ENCODE data around the gene PAPPA. TPM values are rescaled to one million over a fixed set of nuclear protein-coding genes. Genes with fewer than 3 reads are reported as not detected.

Gene PAPPA
- total and polyA plus RNA-seq, 9 of the 15 experiments (the other 6 are each of a cell fraction or from before 2014, with no cell fraction given): 0.06 to 0.18 (median 0.11) TPM

- no TSS peak for BruUV-seq (replicated peaks)
- Histone ChIP-seq H3K9me1 (ENCODE audit: control insufficient read depth, insufficient read depth, low read length) (no peaks in the 10 kb centered on the region), H3K9me3 (replicated peaks; ENCODE audit: control insufficient read depth, insufficient read depth, low read depth, low read length) (no peaks in the 10 kb centered on the region), H3K36me3 (ENCODE audit: control insufficient read depth, insufficient read depth, low read length) (no peaks in the 10 kb centered on the region), H3K27me3 (ENCODE audit: control insufficient read depth in 2 of 2, insufficient read depth in 2 of 2, low read length in 2 of 2) (no peaks in the 10 kb centered on the region), H3K27ac (ENCODE audit: extremely low read depth, low read depth, low read length) (no peak overlapping the region), H3K4me2 (ENCODE audit: insufficient read depth, low read length) (no peak overlapping the region), H3K4me1 (replicated peaks in 1 of 2; ENCODE audit: control insufficient read depth in 2 of 2, insufficient read depth in 2 of 2, low read length in 2 of 2) (no peaks in the 10 kb centered on the region), H2AFZ (ENCODE audit: low read depth, low read length) (no peak overlapping the region), H3K79me2 (ENCODE audit: control insufficient read depth, insufficient read depth, low read length) (no peaks in the 10 kb centered on the region), H3K9ac (ENCODE audit: insufficient read depth in 1 of 2, low read depth in 2 of 2, low read length in 2 of 2) (no peak overlapping the region), H4K20me1 (replicated peaks; ENCODE audit: control insufficient read depth, insufficient read depth, low read length) (no peaks in the 10 kb centered on the region), H3K4me3 (no peak overlapping the region)
- 68% methylated on average over 2 of the region's 2 CpGs for WGBS (ENCODE audit: insufficient coverage, low coverage, missing lambda C conversion rate)
- DNase-seq (ENCODE audit: extremely low read depth in 1 of 4, low spot score in 3 of 4) (no peak), FAIRE-seq (no peak), ATAC-seq (no peak)
- POLR2A ChIA-PET: interaction anchor here (1.2 kb wide), 1 partner anchor 19 kb away, joined by 4 read pairs; no protein-coding TSS in a partner anchor
- intact Hi-C loops (cut with micrococcal nuclease) (no loop called here), in situ Hi-C loops (cut with MboI) (no loop called here)
- no peak for TF ChIP-seq MYNN (IDR thresholded peaks at IDR 0.05)
- no peak for TF ChIP-seq MYNN (CRISPR knock-in tag; IDR thresholded peaks at IDR 0.05)
- TF ChIP-seq KLF1 (tag; IDR thresholded peaks at IDR 0.05): no peak
- TF ChIP-seq ZNF431 (CRISPR knock-in tag; IDR thresholded peaks at IDR 0.05): no peak
- TF ChIP-seq MEF2D (tag; conservative IDR thresholded peaks at IDR 0.05; ENCODE audit: low read depth): no peak
- no peak for TF ChIP-seq SETDB1 (IDR thresholded peaks at IDR 0.05; ENCODE audit: low read length)
- TF ChIP-seq ZNF324 (CRISPR knock-in tag; IDR thresholded peaks at IDR 0.05): no peak
- TF ChIP-seq SP2 (IDR thresholded peaks at IDR 0.05; ENCODE audit: extremely low read depth, low read depth, low read length, poor library complexity, severe bottlenecking): no peak
- no peak for TF ChIP-seq TRIM28 (IDR thresholded peaks at IDR 0.05)
- CTCF ChIA-PET (ENCODE audit: low intra/inter-chr PET ratio): interaction anchor here (0.7 kb wide), 1 partner anchor 1227 kb away, joined by 3 read pairs; no protein-coding TSS in a partner anchor
Observed at GRCh38 chr9:116312221-116312620, 158.6 kb downstream of the PAPPA start.
